AG20443 (cell line): ENCODE measurements around the gene HOXA4.

Source experiments
- DNase-seq: peaks from one replicate; pipeline ENCODE4 v3.0.0; 2012; ENCODE audit warnings: low spot score, mixed read lengths

Gene HOXA4

DNA sequence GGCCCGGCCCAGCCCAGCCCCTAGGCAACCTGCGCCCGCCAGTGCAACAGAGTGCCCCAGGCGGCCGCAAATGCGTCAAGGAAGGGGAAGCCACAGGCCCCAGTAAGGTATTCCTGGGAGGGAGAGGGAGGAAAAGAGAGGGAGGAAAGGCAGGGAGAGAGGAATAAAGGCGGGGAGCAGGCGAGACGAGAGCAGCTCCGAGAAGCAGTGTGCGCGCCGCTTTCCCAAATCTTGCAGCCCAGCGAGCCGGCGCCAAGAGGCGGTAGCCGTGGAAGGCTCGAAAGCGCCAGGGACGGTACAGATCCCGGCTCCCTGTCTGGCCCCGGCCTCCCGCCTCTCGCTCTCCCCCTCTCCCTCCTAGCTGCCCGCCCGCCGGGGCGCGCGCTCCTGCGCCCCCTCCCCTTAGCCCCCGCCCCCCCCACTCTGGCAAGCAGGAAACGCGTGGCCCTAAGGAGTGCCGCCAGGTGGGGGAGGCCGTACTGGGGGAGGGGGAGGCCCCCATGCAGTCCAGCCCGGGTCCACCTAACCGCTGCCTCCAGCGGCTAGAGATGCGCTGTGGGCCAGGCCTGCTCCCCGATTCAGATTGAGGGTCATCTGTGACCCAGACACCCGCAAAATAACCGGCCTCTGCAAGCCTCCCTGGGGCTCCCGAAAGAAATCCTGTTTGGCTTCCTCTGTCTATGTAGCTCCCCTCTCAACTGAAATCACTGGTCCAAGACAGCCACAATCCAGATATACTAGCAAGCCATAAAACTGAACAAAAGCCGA, 39.3 kb upstream of the HOXA4 start:
- DNase-seq, result peak; percentile 23

- DNase-seq, result peak; percentile 33
Measured at GRCh38 chr7:27168265-27168947, 37.8 kb upstream of the HOXA4 start.

DNA sequence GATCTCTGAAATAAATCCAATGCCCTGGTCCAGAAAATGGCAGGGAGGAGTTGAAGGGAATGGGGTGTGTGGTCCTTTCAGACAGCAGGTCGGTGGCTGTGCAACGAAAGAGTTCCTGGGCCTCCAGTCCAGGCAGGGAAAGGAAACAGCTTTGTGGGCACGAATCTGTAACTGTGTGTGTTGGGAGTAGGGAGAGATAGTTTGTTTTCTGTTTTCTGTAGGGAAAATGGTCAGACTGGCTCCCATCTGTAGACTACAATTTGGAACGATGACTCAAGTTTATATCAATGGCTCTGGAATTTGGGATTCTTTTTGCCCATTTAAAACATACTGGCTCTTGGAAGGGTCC, 37.3 kb upstream of the HOXA4 start:
- peak; percentile 25 for DNase-seq

DNA sequence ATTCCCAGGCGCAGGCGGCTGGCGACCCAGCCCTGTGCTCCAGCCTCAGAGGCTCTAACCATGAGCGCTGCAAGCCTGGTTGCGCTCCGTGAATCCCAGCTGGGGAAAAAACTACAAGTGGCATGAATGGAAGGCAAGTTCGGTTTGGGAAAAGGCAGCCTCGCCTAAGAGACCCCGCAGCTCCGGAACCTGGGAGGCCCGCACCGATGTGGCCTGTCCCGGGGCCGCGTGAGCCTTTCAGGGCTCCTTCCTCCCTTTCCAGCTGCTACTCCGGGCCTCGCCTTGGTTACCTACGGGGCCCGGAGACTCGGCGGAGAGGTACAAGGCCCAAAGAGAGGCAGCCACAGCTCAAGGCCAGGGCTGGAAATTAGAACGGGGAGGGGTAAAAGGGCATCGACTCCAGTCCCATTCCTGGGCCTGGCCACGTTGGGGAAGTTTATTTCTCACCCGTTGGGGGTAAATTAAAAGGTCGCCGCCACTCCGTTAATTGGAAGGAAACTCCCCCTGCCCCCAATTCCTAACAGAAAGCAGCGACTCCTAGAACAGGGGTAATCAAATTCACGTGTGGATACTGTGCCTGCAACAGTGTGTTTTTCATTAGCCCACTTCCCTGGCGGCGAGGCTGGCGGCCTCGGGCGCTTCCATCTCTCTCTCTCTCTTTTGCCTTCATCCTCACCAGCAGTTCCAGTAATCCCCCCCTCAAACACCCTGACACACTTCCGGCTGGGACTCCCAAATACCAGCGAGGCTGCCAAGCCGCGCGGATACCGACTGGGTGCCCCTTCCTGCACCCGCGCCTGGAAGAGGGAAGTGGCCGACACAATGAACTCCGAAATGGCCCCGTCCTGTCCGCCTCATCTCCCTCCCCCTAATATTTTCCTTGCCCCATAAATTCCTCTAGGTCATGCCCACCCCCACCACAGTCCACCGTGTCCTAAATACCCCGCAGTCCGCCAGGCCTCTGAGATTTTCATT, 36.3 kb upstream of the HOXA4 start:
- peak; percentile 27 for DNase-seq

DNA sequence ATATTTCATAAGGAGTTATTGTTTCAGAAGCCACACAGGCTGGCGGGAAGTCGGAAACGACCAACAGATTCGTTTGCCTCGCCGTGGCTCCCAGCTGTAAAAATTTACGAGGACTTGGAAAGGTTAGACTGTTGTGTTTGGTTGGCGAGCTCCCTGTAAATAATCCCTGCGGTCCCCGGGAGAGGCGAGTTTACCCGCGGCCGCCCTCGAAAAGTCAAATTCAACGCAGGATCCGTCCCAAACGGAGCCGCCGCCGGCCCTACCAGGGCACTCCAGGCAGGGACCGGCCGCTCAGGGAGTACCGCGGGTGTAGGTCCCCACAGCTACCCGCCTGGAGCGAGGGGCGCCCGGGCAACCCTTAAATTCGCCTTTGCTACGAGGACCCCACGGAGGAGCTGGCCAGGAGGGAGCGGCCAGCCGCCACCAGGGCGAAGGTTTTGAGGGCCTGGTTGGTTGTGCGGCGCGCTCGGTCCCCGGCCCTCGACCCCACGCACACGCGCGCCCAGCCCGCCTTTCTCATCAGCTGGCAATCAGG, 35.5 kb upstream of the HOXA4 start:
- peak; percentile 21 for DNase-seq

DNA sequence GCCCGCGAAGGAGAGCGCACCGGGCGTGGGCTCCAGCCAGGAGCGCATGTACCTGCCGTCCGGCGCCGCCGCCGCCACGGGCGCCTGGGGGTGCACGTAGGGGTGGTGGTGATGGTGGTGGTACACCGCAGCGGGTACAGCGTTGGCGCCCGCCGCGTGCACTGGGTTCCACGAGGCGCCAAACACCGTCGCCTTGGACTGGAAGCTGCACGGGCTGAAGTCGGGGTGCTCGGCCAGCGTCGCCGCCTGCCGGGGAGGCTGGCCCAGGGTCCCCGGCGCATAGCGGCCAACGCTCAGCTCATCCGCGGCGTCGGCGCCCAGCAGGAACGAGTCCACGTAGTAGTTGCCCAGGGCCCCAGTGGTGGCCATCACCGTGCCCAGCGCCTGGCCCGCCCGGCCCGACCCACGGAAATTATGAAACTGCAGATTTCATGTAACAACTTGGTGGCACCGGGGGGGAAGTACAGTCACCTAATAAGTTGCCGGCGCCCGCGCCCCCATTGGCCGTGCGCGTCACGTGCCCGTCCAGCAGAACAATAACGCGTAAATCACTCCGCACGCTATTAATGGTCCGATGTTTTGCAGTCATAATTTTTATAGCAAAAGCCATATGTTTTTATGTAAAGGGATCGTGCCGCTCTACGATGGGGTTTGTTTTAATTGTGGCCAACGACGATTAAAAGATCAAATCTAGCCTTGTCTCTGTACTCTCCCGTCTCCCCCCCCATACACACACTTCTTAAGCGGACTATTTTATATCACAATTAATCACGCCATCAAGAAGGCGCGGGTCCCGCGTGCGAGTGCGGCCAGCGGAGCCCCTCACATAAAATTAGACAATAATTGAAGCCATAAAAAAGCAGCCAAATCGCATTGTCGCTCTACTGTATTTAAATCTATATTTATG, 34.8 kb upstream of the HOXA4 start, which contains the start of gene HOXA9:
Gene HOXA9, minus strand, starts transcription at position 449 of the 907 bp plus-strand sequence. Its CDS starts 80 bp downstream, at position 369.
- peak; percentile 85 for DNase-seq

DNA sequence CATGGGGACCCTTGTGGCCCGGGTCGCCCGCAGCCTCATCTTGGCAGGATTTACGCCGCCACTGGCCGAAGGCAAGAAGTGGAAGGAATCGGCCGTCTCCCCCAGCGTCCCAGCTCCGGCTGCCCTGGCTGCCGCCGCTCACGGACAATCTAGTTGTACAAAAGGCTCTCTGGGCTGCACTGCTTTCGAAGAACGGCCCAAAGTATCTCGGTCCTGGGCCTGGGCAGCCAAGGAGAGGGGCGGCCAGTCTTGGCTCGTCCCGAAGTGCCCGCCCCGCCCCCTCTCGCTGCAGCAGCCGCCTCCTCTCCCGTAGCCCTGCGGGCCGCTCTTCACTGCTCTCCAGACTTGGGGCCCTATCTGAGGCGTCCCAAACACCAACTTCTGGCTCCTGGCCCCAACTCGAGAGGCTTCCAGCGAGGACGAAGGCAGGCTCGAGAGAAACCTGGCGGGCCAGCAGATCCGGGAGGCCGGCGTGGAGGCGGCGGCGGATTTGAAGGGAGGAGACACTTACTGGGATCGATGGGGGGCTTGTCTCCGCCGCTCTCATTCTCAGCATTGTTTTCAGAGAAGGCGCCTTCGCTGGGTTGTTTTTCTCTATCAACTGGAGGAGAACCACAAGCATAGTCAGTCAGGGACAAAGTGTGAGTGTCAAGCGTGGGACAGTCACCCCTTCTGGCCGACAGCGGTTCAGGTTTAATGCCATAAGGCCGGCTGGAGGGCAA, 34.0 kb upstream of the HOXA4 start:
- DNase-seq, result peak; percentile 33

DNA sequence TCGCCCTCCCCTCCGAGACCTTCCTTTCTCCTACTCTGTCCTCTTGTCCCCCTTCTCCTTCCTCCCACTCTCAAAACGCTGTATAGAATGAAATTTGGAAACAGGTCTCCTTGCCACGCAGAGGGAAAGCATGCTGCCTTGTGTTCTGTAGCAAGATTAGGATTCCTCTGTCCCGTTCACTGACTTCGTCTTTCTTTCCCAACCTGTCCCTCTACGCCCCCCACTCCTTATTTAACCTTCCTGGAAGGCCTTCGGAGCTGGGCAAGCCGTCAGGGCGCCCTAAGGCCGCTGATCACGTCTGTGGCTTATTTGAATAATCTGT, 33.4 kb upstream of the HOXA4 start:
- no peak for DNase-seq

DNA sequence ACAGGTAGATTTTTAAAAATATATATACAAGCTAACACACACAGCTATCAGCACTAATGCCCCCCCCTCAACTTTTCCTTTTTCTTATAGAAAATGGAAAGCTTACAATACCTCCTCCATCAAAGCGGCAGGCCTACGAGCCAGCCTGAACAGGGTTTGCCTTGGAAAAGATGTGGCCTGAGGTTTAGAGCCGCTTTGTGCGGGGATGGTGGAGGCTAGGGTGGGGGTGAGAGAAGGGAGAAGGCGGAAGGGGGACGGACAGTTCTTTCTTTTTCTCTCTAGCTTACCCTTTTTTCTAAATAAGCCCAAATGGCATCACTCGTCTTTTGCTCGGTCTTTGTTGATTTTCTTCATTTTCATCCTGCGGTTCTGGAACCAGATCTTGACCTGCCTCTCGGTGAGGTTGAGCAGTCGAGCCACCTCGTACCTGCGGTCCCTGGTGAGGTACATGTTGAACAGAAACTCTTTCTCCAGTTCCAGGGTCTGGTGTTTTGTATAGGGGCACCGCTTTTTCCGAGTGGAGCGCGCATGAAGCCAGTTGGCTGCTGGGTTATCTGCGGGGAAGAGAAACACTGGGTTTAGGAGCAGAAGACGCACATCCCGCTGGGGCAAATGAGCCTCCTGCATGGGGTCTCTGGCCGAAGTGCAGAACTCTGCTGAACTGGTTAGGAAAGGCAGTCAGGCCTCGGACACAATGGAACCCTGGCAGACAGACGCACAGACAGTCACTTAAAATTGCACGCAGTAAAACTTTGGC, 32.9 kb upstream of the HOXA4 start:
- DNase-seq, result no peak

DNA sequence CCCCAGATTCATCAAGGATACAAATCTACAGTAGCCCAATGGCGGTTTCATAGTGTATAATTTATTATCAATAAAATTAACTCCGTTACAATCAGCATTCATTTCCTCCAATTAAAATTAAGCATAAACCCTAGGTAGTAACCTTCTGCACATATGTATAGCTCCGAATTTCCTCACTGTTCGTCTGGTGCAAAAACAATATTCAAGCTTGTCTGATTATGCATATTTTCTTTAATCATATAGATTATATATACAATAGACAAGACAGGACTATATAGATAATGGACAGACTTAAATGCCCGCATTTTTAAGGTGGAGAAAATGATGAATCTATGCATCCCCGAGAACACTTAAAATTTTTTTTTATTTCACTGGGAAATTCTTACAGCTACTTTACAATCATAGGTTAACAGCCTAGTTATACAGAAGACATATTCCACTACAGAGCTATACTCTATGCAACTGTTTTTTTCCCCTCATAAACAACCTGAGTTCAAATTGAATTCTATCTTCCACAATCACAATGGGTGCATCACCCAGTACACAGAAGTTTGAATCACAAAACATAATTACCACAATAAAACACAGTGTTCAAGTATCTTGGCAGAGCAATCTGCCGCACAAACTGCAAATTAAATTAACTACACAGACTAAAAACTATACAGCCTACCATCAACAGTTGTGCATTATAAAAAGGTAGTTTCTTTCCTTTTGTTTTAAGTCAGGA, 32.2 kb upstream of the HOXA4 start:
- no peak for DNase-seq

DNA sequence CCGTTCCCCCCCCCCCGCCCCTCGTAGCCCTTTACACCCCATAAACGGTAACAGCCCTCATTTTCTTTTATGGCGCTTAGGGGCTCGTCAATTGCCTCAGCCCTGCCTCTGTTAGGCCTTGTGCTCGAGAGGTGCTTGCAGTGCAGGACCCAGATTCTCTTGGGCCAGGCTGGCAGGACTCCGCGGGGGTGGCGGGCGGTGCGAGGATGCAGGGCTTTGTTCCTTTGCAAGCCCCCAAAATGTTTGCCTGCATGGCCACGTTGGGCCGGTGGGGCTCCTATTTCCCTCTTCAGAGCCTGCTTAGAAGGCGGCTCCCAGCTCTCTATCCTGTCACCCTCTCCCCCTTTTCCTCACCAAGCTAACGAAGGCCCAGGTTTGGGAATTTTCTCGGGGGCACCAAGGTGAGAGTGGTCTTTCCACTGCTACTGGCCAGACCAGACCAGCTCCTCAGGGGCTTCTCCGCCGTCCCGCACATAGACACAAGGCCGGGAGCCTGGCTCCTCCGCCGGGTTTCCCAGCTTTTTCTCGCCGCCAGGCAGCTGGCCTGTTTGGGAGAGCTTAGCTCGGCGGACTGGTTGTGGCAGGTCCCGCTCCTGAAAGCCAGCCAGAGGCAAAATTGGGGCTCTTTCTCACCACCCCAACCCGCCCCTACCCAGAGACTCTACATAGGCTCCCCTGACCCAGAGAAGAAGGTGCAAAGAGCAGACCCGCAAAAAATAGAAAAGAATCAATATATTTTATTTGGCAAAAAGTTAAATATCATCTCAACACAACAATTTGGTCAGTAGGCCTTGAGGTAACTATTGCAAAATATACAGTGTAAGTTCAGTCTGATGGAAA, 31.4 kb upstream of the HOXA4 start:
- DNase-seq, result peak; percentile 21

DNA sequence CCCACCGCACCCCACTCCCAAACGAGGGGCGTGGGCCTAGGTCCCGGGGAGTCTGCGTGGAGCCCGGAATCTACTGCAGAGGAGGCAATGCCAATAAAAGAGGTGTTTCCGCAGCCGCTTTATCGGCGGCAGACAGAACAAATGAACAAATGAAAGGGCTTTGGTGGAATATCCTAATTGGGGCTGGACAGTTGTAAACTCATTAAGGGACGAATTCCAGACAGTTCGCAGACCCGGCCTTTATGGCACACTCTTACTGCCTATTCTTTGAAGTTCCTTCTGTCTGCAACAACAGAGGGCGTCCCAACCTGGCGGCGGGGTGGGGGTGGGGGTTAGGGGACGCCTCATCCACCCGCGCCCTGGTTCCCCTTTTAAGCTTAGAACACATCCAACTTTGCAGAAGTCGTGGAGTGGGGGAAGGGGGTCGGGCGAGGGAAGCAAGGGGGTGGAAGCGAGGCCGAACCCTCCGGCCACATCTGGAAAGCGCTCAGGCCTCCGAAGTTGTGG, 30.7 kb upstream of the HOXA4 start:
- peak; percentile 14 for DNase-seq

GRCh38 chr7:27160546-27161213, 30.1 kb upstream of the HOXA4 start:
- DNase-seq, result peak; percentile 79

DNA sequence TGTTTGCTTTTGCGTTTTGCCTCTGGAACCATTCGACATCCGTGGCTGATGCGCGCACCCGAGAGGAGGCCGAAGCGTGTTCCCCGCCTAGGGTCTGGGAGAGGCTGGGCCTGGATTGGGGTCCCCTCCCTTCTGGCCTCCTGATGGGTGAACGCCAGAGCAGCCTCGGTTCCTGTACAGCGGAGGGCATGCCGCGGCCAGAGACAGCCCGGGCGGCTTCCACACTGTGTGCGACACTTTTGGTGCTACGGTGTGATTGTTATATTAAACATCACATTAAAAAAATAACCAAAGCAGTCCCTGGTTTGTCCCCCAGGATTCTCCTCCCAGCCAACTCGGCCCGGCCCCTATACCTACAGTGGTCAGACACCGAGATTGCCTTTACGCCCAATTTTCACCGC, 29.6 kb upstream of the HOXA4 start:
- DNase-seq, result no peak

GRCh38 chr7:27159266-27160144, 28.9 kb upstream of the HOXA4 start:
- DNase-seq, result no peak
